IPS DF 4.7 (cell line): ENCODE measurements around the gene PACSIN1.

Source experiments
- DNase-seq: peaks from one replicate; pipeline ENCODE4 v3.0.0-alpha.2; 2013; ENCODE audit warnings: low spot score; ENCODE audit errors: extremely low read depth

Gene PACSIN1

DNA sequence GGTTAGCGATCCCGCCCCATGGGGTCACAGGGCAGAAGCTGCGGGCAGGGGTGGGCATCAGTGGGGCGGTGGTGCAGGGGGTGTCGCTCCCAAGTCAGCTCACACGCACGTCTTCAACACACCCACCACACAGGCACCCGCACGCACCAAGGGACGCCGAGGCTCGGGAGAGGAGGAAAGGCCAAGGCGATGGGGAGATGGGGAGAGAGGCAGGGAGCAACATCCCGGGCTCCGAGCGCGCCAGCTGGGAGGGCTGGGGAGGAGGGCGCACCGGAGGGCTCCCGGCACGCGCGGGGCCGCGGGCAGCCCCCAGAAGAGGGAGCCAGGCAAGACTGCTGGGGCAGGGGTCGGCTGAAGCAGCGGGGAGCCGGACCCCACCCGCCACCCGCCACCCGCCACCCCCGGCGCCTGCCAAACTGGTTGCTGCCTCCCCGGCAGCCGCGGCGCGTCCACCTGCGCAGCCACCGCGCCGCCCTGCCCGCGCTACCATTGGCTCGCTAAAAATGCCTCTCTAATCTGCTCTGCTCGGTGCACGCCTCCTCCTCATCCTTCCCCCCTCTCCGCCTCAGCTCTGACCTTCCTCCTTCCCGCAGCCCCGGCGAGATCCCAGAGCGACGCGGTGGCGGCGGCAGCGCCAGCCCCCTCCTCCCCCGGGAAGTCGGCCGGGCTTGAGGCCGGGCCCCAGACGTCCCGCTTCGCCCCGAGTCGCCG is at the start of gene PACSIN1:
PACSIN1 (plus strand) TSS at position 546 of the 711 bp plus-strand sequence. CDS start 60,230 bp downstream, outside the sequence.
- no peak for DNase-seq

GRCh38 chr6:34416877-34417371 is 49.0 kb upstream of the PACSIN1 start:
- DNase-seq: no peak

- no peak for DNase-seq
These were observed 47.5 kb upstream of the PACSIN1 start for GRCh38 chr6:34418367-34418766.

DNA sequence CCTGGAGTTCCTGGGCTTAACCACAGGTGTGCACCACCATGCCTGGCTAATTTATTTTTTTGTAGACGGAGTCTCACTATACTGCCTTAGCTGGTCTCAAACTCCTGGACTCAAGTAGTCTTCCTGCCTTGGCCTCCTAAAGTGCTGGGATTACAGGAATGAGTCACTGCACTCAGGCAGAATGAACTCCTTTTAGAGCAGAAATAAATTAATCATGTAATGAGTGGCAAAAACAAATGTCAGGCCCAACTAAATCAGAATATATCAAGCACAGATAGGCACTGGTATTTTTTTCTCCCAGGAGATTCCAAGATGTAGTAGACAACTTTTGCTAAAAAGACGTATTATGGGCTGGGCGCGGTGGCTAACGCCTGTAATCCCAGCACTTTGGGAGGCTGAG is 42.6 kb upstream of the PACSIN1 start:
- no peak for DNase-seq

GRCh38 chr6:34424200-34425131 is 41.4 kb upstream of the PACSIN1 start:
- no peak for DNase-seq

DNA sequence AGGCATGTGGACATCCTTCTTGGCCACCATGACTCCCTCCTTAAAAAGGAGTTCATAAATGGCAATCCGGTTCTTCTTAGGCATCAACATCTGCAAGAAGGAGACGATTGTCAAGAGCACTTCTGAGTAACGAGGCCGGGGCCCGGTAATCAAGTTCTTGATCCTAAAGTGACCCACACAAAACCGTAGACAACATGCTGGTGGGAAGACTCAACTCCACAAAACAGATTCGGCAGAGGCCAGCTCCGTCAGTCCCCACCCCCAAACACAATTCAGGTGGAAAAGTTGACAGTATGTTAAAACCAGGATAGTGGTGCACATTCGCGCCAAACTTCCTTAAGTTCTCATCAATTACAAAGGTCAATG is 40.8 kb upstream of the PACSIN1 start:
- DNase-seq: no peak

DNA sequence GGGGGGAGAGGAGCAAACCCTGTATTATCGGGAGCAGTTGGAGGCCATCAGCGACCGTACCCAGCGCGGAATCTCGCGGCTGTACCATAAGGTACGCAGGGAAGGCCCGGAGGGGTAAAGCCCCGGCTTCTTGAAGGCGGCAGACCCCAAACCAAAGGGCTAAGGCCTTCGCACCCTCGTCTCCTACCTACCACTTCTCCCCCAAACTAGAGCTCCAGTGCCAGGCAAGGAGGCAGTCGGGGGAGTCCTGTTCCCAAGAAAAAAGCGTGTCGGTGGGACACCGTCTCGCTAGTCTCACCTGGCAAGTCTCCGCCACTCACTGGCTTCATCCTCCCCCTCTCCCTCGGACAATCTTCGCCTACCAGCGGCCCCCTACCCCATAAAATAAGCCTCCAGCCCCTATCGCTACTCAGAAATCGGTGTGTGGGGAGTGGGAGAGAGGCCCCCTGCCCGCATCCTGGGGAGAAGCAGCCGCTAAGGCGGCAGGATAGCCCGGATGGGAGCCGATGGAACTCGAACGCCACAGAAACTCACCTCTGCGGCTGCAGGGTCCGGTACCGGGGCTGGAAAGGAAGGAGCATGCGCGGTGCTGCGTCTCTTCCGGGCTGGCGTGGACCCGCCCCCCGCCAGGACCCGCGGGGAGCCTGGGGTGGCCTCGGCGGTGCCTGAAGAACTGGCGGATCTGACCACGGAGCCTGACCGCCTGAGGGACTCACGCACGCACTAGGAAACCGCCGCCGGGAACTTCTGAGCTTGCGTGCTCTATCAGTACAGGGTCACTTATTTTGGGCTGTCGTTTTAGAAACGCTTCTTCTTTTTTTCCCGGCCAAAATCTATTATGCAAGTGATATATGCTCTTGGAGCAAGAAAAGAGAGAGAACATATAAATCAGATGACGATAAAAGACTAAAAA is 40.1 kb upstream of the PACSIN1 start, which contains the start of gene RPS10:
RPS10 (minus strand) TSS at position 572 of the 913 bp plus-strand sequence. CDS start 848 bp downstream, outside the sequence.
- peak; percentile 46 for DNase-seq

DNA sequence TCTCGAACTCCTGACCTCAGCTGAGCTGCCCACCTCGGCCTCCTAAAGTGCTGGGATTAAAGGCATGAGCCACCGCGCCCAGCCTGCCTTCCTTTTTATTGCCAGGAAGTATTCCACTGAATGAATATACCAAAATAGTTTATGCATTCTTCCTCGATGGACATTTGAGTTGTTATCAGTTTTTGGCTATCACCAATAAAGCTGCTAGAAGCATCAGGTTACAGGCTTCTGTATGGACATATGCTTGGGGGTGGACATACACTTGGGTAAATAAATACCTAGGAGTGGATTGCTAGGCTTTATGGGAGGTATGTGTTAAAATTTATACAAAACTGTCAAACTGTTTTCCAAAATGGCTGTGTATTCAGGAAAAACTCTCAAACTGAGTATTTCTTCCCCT is 30.0 kb upstream of the PACSIN1 start:
- no peak for DNase-seq

DNA sequence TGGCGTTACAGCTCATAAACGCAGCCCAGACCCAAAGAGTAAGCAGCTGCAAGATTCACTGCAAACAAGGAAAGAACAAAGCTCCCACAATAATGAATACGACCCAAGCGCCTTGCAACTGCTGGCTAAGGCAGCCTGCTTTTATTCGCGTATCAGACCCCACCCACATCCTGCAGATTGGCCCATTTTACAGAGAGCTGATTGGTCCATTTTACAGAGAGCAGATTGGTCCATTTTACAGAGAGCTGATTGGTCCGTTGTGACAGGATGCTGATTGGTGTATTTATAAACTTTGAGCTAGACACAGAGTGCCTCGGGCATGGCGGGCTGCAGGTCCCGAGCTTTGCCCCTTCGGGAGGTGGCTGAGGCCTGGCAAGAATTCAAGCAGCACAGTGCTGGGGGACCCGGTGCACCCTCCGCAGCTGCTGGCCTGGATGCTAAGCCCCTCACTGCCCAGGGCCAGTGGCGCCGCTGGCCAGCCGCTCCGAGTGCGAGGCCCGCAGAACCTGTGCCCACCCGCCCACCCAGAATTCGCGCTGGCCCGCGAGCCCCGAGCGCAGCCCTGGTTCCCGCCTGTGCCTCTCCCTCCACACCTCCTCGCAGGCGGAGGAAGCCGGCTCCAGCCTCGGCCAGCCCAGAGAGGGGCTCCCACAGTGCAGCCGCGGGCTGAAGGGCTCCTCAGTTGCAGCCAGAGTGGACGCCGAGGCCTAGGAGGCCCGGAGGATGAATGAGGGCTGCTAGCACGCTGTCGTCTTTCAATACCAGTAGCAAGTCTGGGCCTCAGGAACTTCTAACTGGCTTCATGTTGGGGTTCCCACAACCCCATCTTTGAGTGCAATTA is 28.9 kb upstream of the PACSIN1 start:
- no peak for DNase-seq

- no peak for DNase-seq
These were observed 28.3 kb upstream of the PACSIN1 start for GRCh38 chr6:34437644-34437970.

DNA sequence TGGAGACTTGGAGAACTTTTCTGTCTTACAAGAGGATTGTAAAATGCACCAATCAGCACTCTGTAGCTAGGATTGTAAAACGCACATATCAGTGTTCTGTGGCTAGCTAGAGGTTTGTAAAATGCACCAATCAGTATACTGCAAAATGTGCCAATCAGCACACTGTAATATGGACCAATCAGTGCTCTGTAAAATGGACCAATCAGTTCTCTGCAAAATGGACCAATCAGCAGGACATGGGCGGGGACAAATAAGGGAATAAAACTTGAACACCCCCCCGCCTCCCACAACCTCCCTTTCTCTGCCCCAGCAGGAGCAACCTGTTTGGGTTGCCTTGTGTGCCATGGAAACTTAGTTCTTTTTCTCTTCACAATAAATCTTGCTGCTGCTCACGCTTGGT is 27.2 kb upstream of the PACSIN1 start:
- no peak for DNase-seq

DNA sequence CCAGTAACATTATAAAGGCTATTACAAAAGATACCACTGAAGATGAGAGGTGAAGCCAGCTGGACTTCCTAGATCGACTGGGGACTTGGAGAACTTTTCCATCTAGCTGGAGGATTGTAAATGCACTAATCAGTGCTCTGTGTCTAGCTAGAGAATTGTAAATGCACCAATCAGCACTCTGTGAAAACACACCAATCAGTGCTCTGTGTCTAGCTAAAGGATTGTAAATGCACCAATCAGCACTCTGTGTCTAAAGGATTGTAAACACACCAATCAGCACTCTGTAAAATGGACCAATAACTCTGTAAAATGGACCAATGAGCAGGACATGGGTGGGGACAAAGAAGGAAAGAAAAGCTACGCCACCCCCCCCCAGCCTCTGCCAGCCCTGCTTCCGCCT is 26.4 kb upstream of the PACSIN1 start:
- DNase-seq: no peak

DNA sequence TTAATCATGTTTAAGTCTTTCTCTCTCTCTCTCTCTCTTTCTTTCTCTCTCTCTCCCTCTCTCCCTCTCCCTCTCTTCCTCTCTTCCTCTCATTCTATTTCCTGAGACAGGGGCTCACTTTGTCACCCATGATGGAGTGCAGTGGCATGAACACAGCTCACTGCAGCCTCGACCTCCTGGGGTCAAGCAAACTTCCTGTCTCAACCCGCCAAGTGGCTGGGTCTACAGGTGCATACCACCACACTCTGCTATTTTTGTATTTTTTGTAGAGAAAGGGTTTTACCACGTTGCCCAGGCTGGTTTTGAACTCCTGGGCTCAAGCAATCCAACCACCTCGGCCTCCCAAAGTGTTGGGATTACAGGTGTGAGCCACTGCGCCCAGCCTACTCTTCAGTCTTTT is 24.4 kb upstream of the PACSIN1 start:
- no peak for DNase-seq

- DNase-seq: no peak
These were observed 20.5 kb upstream of the PACSIN1 start for GRCh38 chr6:34445313-34445860.

DNA sequence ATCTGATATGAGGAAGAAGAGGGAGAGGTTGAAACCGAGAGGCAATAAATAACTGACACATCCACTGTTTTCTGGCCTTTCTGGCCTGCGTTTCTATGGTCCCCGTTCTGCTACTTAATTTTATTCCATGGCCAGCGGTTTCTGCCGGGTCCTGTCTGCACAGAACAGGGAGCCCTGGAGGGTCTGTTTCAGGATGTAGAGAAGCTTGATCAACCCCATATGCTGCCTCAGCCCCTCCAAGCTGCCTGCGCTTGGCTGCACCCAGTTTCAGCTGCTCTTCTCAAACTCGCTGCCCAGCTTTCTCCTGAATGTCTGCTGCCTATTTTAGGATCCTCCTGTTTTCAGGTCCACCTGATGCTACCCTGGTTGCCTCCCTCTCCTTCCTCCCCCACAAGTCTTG is 18.5 kb upstream of the PACSIN1 start:
- DNase-seq: no peak

DNA sequence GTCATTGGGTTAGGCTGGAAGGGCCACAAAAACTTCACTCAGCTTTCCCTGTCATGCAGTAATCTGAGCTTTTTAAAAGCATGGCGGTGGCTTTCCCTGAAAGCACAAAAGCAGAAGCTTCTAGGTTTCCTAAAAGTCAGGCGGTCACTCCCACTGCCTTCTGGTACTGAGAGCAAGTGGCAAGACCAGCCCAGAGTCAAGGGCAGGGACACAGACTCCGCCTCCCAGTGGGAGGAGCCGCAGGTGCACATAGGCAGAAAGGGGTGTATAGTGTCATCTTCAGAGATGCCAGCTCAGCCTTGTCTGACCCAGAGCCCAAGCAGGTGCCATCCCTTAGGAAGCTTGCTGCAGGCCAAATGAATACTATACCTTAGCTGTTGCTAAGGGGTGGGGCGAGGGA is 18.0 kb upstream of the PACSIN1 start:
- DNase-seq: no peak

DNA sequence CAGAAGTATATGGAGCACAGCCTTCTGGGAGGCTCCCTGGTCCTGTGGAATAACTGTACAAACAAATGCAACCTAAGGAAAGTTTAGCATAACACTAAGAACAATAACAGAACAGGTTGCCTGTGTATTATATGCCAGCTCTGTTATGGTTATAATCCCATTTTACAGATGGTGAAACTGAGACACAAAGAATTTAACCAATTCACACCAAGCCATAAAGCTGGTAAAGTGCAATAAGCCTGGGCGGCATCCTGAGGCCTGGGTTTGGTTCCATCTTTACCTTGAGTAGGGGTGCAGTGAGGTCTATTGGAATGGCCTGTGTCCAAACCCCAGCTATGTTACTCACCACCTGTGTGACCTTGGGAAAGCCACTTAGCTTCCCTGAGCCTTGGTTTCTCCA is 14.7 kb upstream of the PACSIN1 start:
- DNase-seq: no peak

DNA sequence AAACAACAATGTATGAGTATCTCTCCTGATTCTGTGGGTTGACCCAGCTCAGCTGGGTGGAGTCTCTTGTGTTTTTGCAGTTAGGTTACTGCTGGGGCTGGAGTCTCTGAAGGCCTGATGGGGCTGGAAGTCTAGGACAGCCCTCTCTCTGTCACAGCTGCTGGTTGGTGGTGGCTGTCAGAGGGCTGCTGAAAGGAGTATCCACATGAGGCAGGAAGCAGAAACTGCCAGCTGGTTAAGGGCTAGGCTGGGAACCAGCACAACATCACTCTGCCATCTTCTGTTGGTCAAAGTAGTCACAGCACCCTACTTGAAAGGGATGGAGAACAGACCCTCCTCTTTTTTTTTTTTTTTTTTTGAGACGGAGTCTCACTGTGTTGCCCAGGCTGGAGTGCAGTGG is 10.0 kb upstream of the PACSIN1 start:
- DNase-seq: no peak

DNA sequence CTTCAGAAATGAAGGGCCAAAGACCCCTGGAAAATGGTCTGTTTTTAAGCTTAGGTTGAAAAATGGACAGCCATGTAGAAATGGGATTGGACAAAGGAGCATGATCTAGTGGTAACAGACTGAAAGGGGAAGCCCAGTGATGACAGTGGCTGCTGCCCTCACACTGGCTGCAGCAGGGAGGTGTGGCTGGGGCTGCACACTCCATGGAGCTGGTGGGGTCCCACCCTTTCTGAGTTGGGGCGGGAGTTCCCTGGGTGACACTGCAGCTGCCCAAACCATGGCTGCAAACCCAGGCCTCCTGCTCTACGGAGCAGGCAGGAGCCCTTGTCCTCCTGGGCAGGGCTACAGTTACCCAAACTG is 8.5 kb upstream of the PACSIN1 start:
- no peak for DNase-seq
